K562 (cell line): ENCODE measurements around the gene POU2AF3. TPM values are rescaled to one million over a fixed set of nuclear protein-coding genes. Genes with fewer than 3 reads are reported as not detected.

Experiments
- ATAC-seq: fragments of 200-7000 bp; cut with Tn5 transposase; 3 replicates; pipeline ENCODE4 v1.9.1; 2020; ENCODE audit warnings: moderate library complexity
- BruUV-seq: library from RNA; stranded (reverse); fragments of 400-500 nt; replicated peaks from 2 replicates; lab custom pipeline; 2021; lab: Mats Ljungman, UMichigan
- CTCF ChIA-PET: fragments of 300-600 bp; formaldehyde crosslinking; extraction: SDS; loops from one replicate; lab custom pipeline; 2021; ENCODE audit warnings: low intra/inter-chr PET ratio; lab: Yijun Ruan, JAX
- POLR2A ChIA-PET: fragments of 300-600, 350-650 bp; sonication (Branson Sonifier 250); formaldehyde crosslinking; extraction: SDS; loops from one replicate; lab custom pipeline; 2021; ENCODE audit warnings: antibody characterized with exemption, inconsistent platforms; lab: Yijun Ruan, JAX
- DNase-seq, 4 experiments: peaks; one replicate each; pipeline versions ENCODE4 v3.0.0 to v3.0.0-alpha.2; 2011 to 2018; ENCODE audit warnings: low spot score in 3 of 4, mixed read lengths in 3 of 4; ENCODE audit errors: extremely low read depth in 1 of 4
- FAIRE-seq: peaks from 2 replicates; lab custom pipeline; 2011; peaks lifted over from hg19 to GRCh38; lab: Jason Lieb, UNC
- H2AFZ ChIP-seq: 2 replicates; pipeline ENCODE4 v1.6.0; 2011; ENCODE audit warnings: low read depth, low read length, control low read depth, inconsistent platforms
- H3K27ac ChIP-seq: fragments of 200-600 bp; 3 replicates; pipeline ENCODE4 v1.8.0; 2011; ENCODE audit warnings: low read depth, mild to moderate bottlenecking, control low read depth, inconsistent platforms, low read length, moderate library complexity, mixed read lengths; ENCODE audit errors: extremely low read depth
- H3K27me3 ChIP-seq, 2 experiments: fragments of 300-600 bp in 1 of 2; 2 replicates in 1 of 2; 3 replicates in 1 of 2; pipeline versions ENCODE4 v1.6.0 to v1.8.0; 2011; ENCODE audit warnings: inconsistent platforms in 2 of 2, low read length in 2 of 2, mild to moderate bottlenecking in 1 of 2, mixed read lengths in 1 of 2, moderate library complexity in 1 of 2; ENCODE audit not compliant: control insufficient read depth in 2 of 2, insufficient read depth in 2 of 2
- H3K36me3 ChIP-seq: fragments of 300-600 bp; 3 replicates; pipeline ENCODE4 v1.8.0; 2011; ENCODE audit warnings: mild to moderate bottlenecking, low read length, inconsistent platforms; ENCODE audit not compliant: control insufficient read depth, insufficient read depth
- H3K4me1 ChIP-seq, 2 experiments: fragments of 200-600 bp in 1 of 2; replicated peaks in 1 of 2; 2 replicates in 1 of 2; 3 replicates in 1 of 2; pipeline versions ENCODE4 v1.5.1 to v1.8.0; 2011; ENCODE audit warnings: inconsistent platforms in 2 of 2, low read length in 2 of 2, mild to moderate bottlenecking in 1 of 2, mixed read lengths in 1 of 2, moderate library complexity in 1 of 2; ENCODE audit not compliant: control insufficient read depth in 2 of 2, insufficient read depth in 2 of 2
- H3K4me2 ChIP-seq: 2 replicates; pipeline ENCODE4 v1.6.1; 2011; ENCODE audit warnings: low read length, control low read depth, inconsistent platforms, mixed read lengths; ENCODE audit not compliant: insufficient read depth
- H3K4me3 ChIP-seq: fragments of 200-600 bp; sonication (generic), shearing (Covaris generic); 2 replicates; pipeline ENCODE4 v1.5.1; 2016; ENCODE audit warnings: control low read depth, inconsistent platforms
- H3K79me2 ChIP-seq: fragments of 200-600 bp; 3 replicates; pipeline ENCODE4 v1.8.0; 2011; ENCODE audit warnings: low read length, inconsistent platforms; ENCODE audit not compliant: control insufficient read depth, insufficient read depth
- H3K9ac ChIP-seq, 2 experiments: 2 replicates each; pipeline versions ENCODE4 v1.6.0 to v1.6.1; 2011; ENCODE audit warnings: low read depth in 2 of 2, low read length in 2 of 2, control low read depth in 1 of 2, inconsistent platforms in 1 of 2, mild to moderate bottlenecking in 1 of 2, mixed read lengths in 1 of 2; ENCODE audit not compliant: insufficient read depth in 1 of 2
- H3K9me1 ChIP-seq: one replicate; pipeline ENCODE4 v1.6.0; 2011; ENCODE audit warnings: inconsistent platforms, mild to moderate bottlenecking, low read length, moderate library complexity; ENCODE audit not compliant: control insufficient read depth, insufficient read depth
- H3K9me3 ChIP-seq: replicated peaks from 2 replicates; pipeline ENCODE4 v1.5.1; 2011; ENCODE audit warnings: low read depth, low read length, inconsistent platforms; ENCODE audit not compliant: control insufficient read depth, insufficient read depth
- H4K20me1 ChIP-seq: replicated peaks from 2 replicates; pipeline ENCODE4 v1.6.1; 2011; ENCODE audit warnings: low read length, inconsistent platforms, mixed read lengths; ENCODE audit not compliant: control insufficient read depth, insufficient read depth
- ETS1 ChIP-seq: conservative IDR thresholded peaks from 2 replicates; pipeline ENCODE4 v1.6.1; 2011; ENCODE audit warnings: low read depth, mild to moderate bottlenecking, low read length; ENCODE audit not compliant: control insufficient read depth
- MAFG ChIP-seq: fragments of 450-650 bp; conservative IDR thresholded peaks from 2 replicates; pipeline ENCODE4 v1.6.1; 2016; ENCODE audit warnings: missing genetic modification characterization, missing compliant biosample characterization
- ZNF407 ChIP-seq: fragments of 450-650 bp; IDR thresholded peaks from 2 replicates; pipeline ENCODE4 v1.6.1; 2016; ENCODE audit warnings: low read depth
- WGBS: fragments of 100-300 bp; shearing (Covaris generic); methylation state at CpG from one replicate; pipeline ENCODE4 v1.1.6; 2016; ENCODE audit warnings: low coverage, mixed read lengths; ENCODE audit not compliant: insufficient coverage; ENCODE audit errors: missing lambda C conversion rate; 5-methylcytosine and 5-hydroxymethylcytosine counted together
- in situ Hi-C: fragments of 300-500 bp; cut with MboI; formaldehyde crosslinking; loops from 4 replicates; pipeline ENCODE4 v1.15.0; 2018; ENCODE audit warnings: inconsistent platforms, mixed read lengths
- intact Hi-C: fragments of 100-400 bp; cut with micrococcal nuclease; formaldehyde crosslinking; loops from 2 replicates; pipeline ENCODE4 v1.14.2; 2022
- polyA plus RNA-seq, 8 experiments: library from polyadenylated mRNA; depleted of rRNA in 4 of 8; stranded (reverse) in 5 of 8; unstranded in 3 of 8; fragments of >200 nt; fragmentation: Nextera tagmentation in 2 of 8; fragmentation: Illumina TruSeq in 1 of 8; extraction: Ambion mirVana in 2 of 8; extraction: Trizol in 1 of 8; gene quantifications; 2 replicates each; pipeline versions ENCODE4 v1.2.1 to v1.2.3, GENCODE V29; 2011 to 2014; ENCODE audit warnings: inconsistent platforms in 1 of 8, missing spikeins in 1 of 8
- total RNA-seq, 7 experiments: library from RNA; depleted of rRNA in 6 of 7; stranded (reverse); fragments of >200 nt in 6 of 7; fragmentation: Illumina TruSeq in 2 of 7; extraction: Trizol in 2 of 7; gene quantifications; 2 replicates each; pipeline versions ENCODE4 v1.2.1 to v1.2.3, GENCODE V29; 2011 to 2021; ENCODE audit warnings: low replicate concordance in 1 of 7

Gene POU2AF3
- total and polyA plus RNA-seq, 9 of the 15 experiments (the other 6 are each of a cell fraction or from before 2014, with no cell fraction given), result not detected

DNA sequence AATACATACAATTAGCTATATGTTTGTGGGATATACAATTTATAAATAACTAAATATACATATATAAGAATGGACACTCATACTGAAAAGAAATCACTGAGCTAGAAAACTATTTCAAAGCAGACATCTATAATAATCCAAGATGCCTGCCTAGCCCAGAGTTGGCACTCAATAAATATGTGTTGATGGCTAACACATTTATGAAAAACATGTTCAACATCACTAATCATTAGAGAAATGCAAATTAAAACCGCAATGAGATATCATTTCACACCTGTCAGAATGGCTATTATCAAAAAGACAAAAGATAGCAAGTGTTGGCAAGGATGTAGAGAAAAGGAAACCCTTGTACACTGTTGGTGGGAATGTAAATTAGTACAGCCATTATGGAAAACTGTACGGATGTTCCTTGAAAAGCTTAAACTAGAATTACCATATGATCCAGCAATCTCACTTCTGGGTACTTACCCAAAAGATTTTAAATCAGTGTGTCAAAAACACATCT lies 50.9 kb downstream of the POU2AF3 start:
- no peaks in the 10 kb centered on the region for H3K9me1 ChIP-seq
- H2AFZ ChIP-seq, result no peak overlapping the region
- no peaks in the 10 kb centered on the region for H3K4me1 ChIP-seq
- H3K27me3 ChIP-seq, result no peaks in the 10 kb centered on the region
- WGBS, result 0% methylated on average over 2 of the region's 2 CpGs
- intact Hi-C loops (no loop called here), in situ Hi-C loops (no loop called here)
- no peak overlapping the region for H3K27ac ChIP-seq
- no peak overlapping the region for H3K4me3 ChIP-seq
- no TSS peak for BruUV-seq
- DNase-seq (no peak), ATAC-seq (no peak), FAIRE-seq (no peak)
- H3K79me2 ChIP-seq, result no peaks in the 10 kb centered on the region
- no peaks in the 10 kb centered on the region for H4K20me1 ChIP-seq
- ChIA-PET POLR2A (no interaction called here), CTCF (no interaction called here)
- no peaks in the 10 kb centered on the region for H3K9me3 ChIP-seq
- no peak overlapping the region for H3K9ac ChIP-seq
- no peaks in the 10 kb centered on the region for H3K36me3 ChIP-seq
- no peak overlapping the region for H3K4me2 ChIP-seq
- TF ChIP-seq ZNF407, result no peak
- TF ChIP-seq MAFG (tag), result no peak
- no peak for TF ChIP-seq ETS1
